GM12878 (cell line): ENCODE data around the gene THAP5. TPM values are rescaled to one million over a fixed set of nuclear protein-coding genes. Genes with fewer than 3 reads are reported as not detected.

Experiments
- ATAC-seq: fragments of 200-7000 bp; cut with Tn5 transposase; 3 replicates; pipeline ENCODE4 v1.9.1; 2020; ENCODE audit warnings: mild to moderate bottlenecking, moderate library complexity
- BruUV-seq: library from RNA; stranded (reverse); fragments of 400-500 nt; replicated peaks from 2 replicates; lab custom pipeline; 2021; lab: Mats Ljungman, UMichigan
- CTCF ChIA-PET: fragments of 300-600 bp; sonication (Branson Sonifier 250); formaldehyde crosslinking; extraction: SDS; loops from one replicate; lab custom pipeline; 2021; ENCODE audit warnings: inconsistent platforms; lab: Yijun Ruan, JAX
- POLR2A ChIA-PET: fragments of 350-600 bp; formaldehyde crosslinking; extraction: SDS; loops from one replicate; lab custom pipeline; 2021; ENCODE audit warnings: inconsistent platforms; lab: Charles Lee
- RAD21 ChIA-PET: fragments of 300-600 bp; sonication (Branson Sonifier 250); formaldehyde crosslinking; loops from one replicate; lab custom pipeline; 2023; ENCODE audit warnings: antibody characterized with exemption; ENCODE audit not compliant: unreplicated experiment; lab: Charles Lee
- SMC1A ChIA-PET: fragments of 300-600 bp; sonication (Branson Sonifier 250); formaldehyde crosslinking; loops from one replicate; lab custom pipeline; 2023; ENCODE audit not compliant: unreplicated experiment, uncharacterized antibody; lab: Charles Lee
- DNase-seq: peaks from one replicate; pipeline ENCODE4 v3.0.0-alpha.2; 2011; ENCODE audit warnings: low read depth, low spot score
- FAIRE-seq: peaks from 3 replicates; lab custom pipeline; 2011; peaks lifted over from hg19 to GRCh38; lab: Jason Lieb, UNC
- H2AFZ ChIP-seq: 2 replicates; pipeline ENCODE4 v1.6.0; 2011; ENCODE audit warnings: low read depth, low read length, control low read depth; ENCODE audit not compliant: control insufficient read depth
- H3K27ac ChIP-seq: 2 replicates; pipeline ENCODE4 v1.5.1; 2011; ENCODE audit warnings: control low read depth; ENCODE audit not compliant: control insufficient read depth, insufficient read depth
- H3K27me3 ChIP-seq, 2 experiments: replicated peaks in 1 of 2; 2 replicates each; pipeline versions ENCODE4 v1.6.0 to v1.6.1; 2011; ENCODE audit warnings: low read length in 1 of 2; ENCODE audit not compliant: control insufficient read depth in 2 of 2, insufficient read depth in 2 of 2
- H3K36me3 ChIP-seq, 2 experiments: 2 replicates each; pipeline ENCODE4 v1.5.1; 2011; ENCODE audit warnings: low read length in 1 of 2; ENCODE audit not compliant: control insufficient read depth in 2 of 2, insufficient read depth in 2 of 2
- H3K4me1 ChIP-seq: 2 replicates; pipeline ENCODE4 v1.6.1; 2011; ENCODE audit warnings: mild to moderate bottlenecking, low read length, moderate library complexity, mixed read lengths; ENCODE audit not compliant: control insufficient read depth, insufficient read depth
- H3K4me2 ChIP-seq: 2 replicates; pipeline ENCODE4 v1.6.0; 2011; ENCODE audit warnings: control low read depth; ENCODE audit not compliant: control insufficient read depth, insufficient read depth
- H3K4me3 ChIP-seq: fragments of 200-600 bp; sonication (generic); 2 replicates; pipeline ENCODE4 v1.5.1; 2016
- H3K79me2 ChIP-seq: 2 replicates; pipeline ENCODE4 v1.6.0; 2011; ENCODE audit warnings: low read length; ENCODE audit not compliant: control insufficient read depth, insufficient read depth
- H3K9ac ChIP-seq: 2 replicates; pipeline ENCODE4 v1.8.0; 2011; ENCODE audit warnings: low read length, control low read depth, mixed read lengths; ENCODE audit not compliant: control insufficient read depth, insufficient read depth
- H3K9me3 ChIP-seq: replicated peaks from 3 replicates; pipeline ENCODE4 v1.5.1; 2011; ENCODE audit warnings: mild to moderate bottlenecking, low read length; ENCODE audit not compliant: control insufficient read depth, insufficient read depth
- H4K20me1 ChIP-seq: 2 replicates; pipeline ENCODE4 v1.6.0; 2011; ENCODE audit not compliant: control insufficient read depth, insufficient read depth
- LARP7 ChIP-seq: fragments of 450-650 bp; IDR thresholded peaks from 2 replicates; pipeline ENCODE4 v1.6.1; 2017; ENCODE audit warnings: mild to moderate bottlenecking
- MEF2B ChIP-seq: fragments of 450-650 bp; IDR thresholded peaks from 2 replicates; pipeline ENCODE4 v1.6.1; 2018; ENCODE audit warnings: mild to moderate bottlenecking, moderate library complexity; ENCODE audit not compliant: partially characterized antibody, poor library complexity, severe bottlenecking
- NBN ChIP-seq: fragments of 450-650 bp; IDR thresholded peaks from 2 replicates; pipeline ENCODE4 v1.6.1; 2016
- NFYB ChIP-seq: IDR thresholded peaks from 2 replicates; pipeline ENCODE4 v1.6.1; 2011; ENCODE audit warnings: low read depth, mild to moderate bottlenecking, low read length, improper control_type of control experiment, moderate library complexity; ENCODE audit not compliant: insufficient read depth
- SIX5 ChIP-seq: IDR thresholded peaks from 2 replicates; pipeline ENCODE4 v1.6.1; 2011; ENCODE audit warnings: mild to moderate bottlenecking, low read depth, low read length, moderate library complexity; ENCODE audit not compliant: severe bottlenecking
- ZNF384 ChIP-seq: IDR thresholded peaks from 2 replicates; pipeline ENCODE4 v1.6.1; 2012; ENCODE audit warnings: low read depth, mild to moderate bottlenecking, low read length, improper control_type of control experiment, borderline replicate concordance
- ZNF622 ChIP-seq: fragments of 450-650 bp; IDR thresholded peaks from 2 replicates; pipeline ENCODE4 v1.6.1; 2017; ENCODE audit warnings: mild to moderate bottlenecking, inconsistent platforms
- WGBS: methylation state at CpG from one replicate; pipeline ENCODE4 v1.1.6; 2016; ENCODE audit warnings: low lambda C conversion rate; ENCODE audit not compliant: insufficient replicate concordance, insufficient coverage; ENCODE audit errors: missing lambda C conversion rate; 5-methylcytosine and 5-hydroxymethylcytosine counted together
- in situ Hi-C: fragments of 300-500 bp; cut with MboI; formaldehyde crosslinking; loops from 9 replicates; pipeline ENCODE4 v1.14.3; 2018; ENCODE audit warnings: mixed read lengths
- intact Hi-C: fragments of 100-400 bp; cut with micrococcal nuclease; formaldehyde crosslinking; loops from one replicate; pipeline ENCODE4 v1.14.2; 2022; ENCODE audit not compliant: unreplicated experiment
- polyA plus RNA-seq, 11 experiments: library from polyadenylated mRNA; depleted of rRNA in 4 of 11; unstranded in 6 of 11; stranded (reverse) in 5 of 11; fragments of >200 nt; fragmentation: Nextera tagmentation in 4 of 11; fragmentation: Illumina TruSeq in 1 of 11; extraction: Ambion mirVana in 4 of 11; extraction: Trizol in 1 of 11; gene quantifications; 1 replicate in 1 of 11; 2 replicates in 10 of 11; pipeline versions ENCODE4 v1.2.1 to v1.2.3, GENCODE V29; 2011 to 2016; ENCODE audit warnings: inconsistent platforms in 2 of 11, missing spikeins in 2 of 11, low read depth in 1 of 11
- total RNA-seq, 4 experiments: library from RNA; depleted of rRNA in 3 of 4; stranded (reverse); fragments of >200 nt in 3 of 4; fragmentation: Illumina TruSeq in 1 of 4; extraction: Trizol in 1 of 4; gene quantifications; 2 replicates each; pipeline versions ENCODE4 v1.2.1 to v1.2.3, GENCODE V29; 2013 to 2021
- TF ChIP-seq, protein P1 (sequence below): fragments of 450-650 bp; IDR thresholded peaks from 2 replicates; pipeline ENCODE4 v1.6.1; 2016; ENCODE audit warnings: mild to moderate bottlenecking, moderate library complexity, borderline replicate concordance
- TF ChIP-seq, protein P2 (sequence below): fragments of 450-650 bp; IDR thresholded peaks from 2 replicates; pipeline ENCODE4 v1.6.1; 2016; ENCODE audit warnings: mild to moderate bottlenecking
- TF ChIP-seq, protein P3 (sequence below): IDR thresholded peaks from 2 replicates; pipeline ENCODE4 v1.6.1; 2011; ENCODE audit warnings: borderline replicate concordance, low read depth, mild to moderate bottlenecking, moderate library complexity, low read length; ENCODE audit not compliant: insufficient read depth, poor library complexity, severe bottlenecking
- TF ChIP-seq, protein P4 (sequence below): IDR thresholded peaks from 2 replicates; pipeline ENCODE4 v1.6.1; 2012; ENCODE audit warnings: mild to moderate bottlenecking, low read depth, low read length

The THAP5 gene
- total and polyA plus RNA-seq, 10 of the 15 experiments (the other 5 are each of a cell fraction or from before 2014, with no cell fraction given), result 13.0 to 47.7 (median 24.2) TPM

DNA sequence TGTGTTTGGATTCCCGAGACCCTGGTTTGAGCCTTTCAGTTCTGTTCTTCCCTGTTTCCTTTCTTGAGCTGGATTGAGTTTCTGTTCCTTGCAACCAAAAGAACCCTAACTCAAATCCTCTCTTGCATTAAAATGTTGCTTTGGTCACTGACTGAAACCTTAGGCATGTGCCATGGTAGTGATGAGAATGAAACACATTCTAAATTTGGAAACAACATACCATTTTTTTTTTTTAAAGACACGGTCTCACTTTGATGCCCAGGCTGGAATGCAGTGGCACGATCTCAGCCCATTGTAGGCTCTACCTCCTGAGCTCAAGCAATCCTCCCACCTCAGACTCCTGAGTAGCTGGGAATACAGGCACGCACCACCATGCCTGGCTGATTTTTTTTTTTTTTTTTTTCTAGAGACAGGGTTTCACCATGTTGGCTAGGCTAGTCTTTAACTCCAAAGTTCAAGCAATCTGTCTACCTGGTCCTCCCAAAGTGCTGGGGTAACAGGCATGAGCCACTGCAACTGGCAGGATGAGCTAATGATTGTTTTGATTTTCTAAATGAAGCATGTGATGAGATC, 8.4 kb downstream of the THAP5 start (continued):
- TF ChIP-seq LARP7 (no peak), SIX5 (no peak), MEF2B (peak; percentile 46), ZNF384 (0 out of 2 replicates have a peak, but pooled peaks have one; percentile 22)
- TF ChIP-seq, all 136 proteins: peak for 3

DNA sequence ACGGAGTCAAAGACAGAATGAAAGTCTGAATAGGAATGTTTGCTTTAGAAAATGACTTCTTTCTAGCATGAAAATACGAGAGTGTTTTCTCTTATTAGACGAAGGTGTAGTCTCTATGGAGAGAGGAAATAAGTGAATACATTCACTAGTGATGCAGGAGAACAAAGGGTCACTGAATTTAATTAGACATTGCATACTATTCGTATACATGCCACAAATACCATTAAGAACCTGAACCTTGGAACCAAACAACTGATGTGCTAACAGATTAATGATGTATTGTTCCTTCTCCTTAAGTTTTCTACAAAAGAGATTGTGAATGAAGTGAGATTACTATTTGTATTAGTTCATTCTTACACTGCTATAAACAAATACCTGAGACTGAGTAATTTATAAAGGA, 10.3 kb downstream of the THAP5 start:
- Histone ChIP-seq H3K4me1 (no peaks in the 10 kb centered on the region), H2AFZ (no peak overlapping the region), H4K20me1 (no peaks in the 10 kb centered on the region), H3K27me3 (no peaks in the 10 kb centered on the region), H3K79me2 (no peaks in the 10 kb centered on the region), H3K9ac (no peak overlapping the region), H3K4me3 (no peak overlapping the region), H3K36me3 (no peaks in the 10 kb centered on the region), H3K9me3 (peaks cover 12% of the 10 kb centered on the region; the same call in 2 of the 3 replicates), H3K4me2 (no peak overlapping the region), H3K27ac (no peak overlapping the region)
- RAD21 ChIA-PET, result no interaction called here
- DNase-seq (no peak), FAIRE-seq (no peak), ATAC-seq (no peak)
- in situ Hi-C loops, result no loop called here
- intact Hi-C loops, result no loop called here
- no TSS peak for BruUV-seq
- CTCF ChIA-PET, result interaction anchor here (1.2 kb wide), 1 partner anchor 29 kb away, joined by 3 read pairs; no protein-coding TSS in a partner anchor
- SMC1A ChIA-PET, result interaction anchor here (1.1 kb wide), 1 partner anchor 33 kb away, joined by 5 read pairs; the partner anchor contains the start of gene PNPLA8
- POLR2A ChIA-PET, result interaction anchor here (0.5 to 0.9 kb wide), 2 partner anchors 18 to 33 kb away, joined by 3 to 5 read pairs; partner anchors contain the start of gene PNPLA8
- 95% methylated on average over 4 of the region's 4 CpGs for WGBS
- TF ChIP-seq, protein P1, sequence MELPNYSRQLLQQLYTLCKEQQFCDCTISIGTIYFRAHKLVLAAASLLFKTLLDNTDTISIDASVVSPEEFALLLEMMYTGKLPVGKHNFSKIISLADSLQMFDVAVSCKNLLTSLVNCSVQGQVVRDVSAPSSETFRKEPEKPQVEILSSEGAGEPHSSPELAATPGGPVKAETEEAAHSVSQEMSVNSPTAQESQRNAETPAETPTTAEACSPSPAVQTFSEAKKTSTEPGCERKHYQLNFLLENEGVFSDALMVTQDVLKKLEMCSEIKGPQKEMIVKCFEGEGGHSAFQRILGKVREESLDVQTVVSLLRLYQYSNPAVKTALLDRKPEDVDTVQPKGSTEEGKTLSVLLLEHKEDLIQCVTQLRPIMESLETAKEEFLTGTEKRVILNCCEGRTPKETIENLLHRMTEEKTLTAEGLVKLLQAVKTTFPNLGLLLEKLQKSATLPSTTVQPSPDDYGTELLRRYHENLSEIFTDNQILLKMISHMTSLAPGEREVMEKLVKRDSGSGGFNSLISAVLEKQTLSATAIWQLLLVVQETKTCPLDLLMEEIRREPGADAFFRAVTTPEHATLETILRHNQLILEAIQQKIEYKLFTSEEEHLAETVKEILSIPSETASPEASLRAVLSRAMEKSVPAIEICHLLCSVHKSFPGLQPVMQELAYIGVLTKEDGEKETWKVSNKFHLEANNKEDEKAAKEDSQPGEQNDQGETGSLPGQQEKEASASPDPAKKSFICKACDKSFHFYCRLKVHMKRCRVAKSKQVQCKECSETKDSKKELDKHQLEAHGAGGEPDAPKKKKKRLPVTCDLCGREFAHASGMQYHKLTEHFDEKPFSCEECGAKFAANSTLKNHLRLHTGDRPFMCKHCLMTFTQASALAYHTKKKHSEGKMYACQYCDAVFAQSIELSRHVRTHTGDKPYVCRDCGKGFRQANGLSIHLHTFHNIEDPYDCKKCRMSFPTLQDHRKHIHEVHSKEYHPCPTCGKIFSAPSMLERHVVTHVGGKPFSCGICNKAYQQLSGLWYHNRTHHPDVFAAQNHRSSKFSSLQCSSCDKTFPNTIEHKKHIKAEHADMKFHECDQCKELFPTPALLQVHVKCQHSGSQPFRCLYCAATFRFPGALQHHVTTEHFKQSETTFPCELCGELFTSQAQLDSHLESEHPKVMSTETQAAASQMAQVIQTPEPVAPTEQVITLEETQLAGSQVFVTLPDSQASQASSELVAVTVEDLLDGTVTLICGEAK, result no peak
- TF ChIP-seq NFYB (no peak), NBN (no peak), ZNF622 (no peak)
- TF ChIP-seq, protein P2, sequence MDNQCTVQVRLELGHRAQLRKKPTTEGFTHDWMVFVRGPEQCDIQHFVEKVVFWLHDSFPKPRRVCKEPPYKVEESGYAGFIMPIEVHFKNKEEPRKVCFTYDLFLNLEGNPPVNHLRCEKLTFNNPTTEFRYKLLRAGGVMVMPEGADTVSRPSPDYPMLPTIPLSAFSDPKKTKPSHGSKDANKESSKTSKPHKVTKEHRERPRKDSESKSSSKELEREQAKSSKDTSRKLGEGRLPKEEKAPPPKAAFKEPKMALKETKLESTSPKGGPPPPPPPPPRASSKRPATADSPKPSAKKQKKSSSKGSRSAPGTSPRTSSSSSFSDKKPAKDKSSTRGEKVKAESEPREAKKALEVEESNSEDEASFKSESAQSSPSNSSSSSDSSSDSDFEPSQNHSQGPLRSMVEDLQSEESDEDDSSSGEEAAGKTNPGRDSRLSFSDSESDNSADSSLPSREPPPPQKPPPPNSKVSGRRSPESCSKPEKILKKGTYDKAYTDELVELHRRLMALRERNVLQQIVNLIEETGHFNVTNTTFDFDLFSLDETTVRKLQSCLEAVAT, result no peak
- TF ChIP-seq, protein P3, sequence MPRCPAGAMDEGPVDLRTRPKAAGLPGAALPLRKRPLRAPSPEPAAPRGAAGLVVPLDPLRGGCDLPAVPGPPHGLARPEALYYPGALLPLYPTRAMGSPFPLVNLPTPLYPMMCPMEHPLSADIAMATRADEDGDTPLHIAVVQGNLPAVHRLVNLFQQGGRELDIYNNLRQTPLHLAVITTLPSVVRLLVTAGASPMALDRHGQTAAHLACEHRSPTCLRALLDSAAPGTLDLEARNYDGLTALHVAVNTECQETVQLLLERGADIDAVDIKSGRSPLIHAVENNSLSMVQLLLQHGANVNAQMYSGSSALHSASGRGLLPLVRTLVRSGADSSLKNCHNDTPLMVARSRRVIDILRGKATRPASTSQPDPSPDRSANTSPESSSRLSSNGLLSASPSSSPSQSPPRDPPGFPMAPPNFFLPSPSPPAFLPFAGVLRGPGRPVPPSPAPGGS, result no peak
- TF ChIP-seq, protein P4, sequence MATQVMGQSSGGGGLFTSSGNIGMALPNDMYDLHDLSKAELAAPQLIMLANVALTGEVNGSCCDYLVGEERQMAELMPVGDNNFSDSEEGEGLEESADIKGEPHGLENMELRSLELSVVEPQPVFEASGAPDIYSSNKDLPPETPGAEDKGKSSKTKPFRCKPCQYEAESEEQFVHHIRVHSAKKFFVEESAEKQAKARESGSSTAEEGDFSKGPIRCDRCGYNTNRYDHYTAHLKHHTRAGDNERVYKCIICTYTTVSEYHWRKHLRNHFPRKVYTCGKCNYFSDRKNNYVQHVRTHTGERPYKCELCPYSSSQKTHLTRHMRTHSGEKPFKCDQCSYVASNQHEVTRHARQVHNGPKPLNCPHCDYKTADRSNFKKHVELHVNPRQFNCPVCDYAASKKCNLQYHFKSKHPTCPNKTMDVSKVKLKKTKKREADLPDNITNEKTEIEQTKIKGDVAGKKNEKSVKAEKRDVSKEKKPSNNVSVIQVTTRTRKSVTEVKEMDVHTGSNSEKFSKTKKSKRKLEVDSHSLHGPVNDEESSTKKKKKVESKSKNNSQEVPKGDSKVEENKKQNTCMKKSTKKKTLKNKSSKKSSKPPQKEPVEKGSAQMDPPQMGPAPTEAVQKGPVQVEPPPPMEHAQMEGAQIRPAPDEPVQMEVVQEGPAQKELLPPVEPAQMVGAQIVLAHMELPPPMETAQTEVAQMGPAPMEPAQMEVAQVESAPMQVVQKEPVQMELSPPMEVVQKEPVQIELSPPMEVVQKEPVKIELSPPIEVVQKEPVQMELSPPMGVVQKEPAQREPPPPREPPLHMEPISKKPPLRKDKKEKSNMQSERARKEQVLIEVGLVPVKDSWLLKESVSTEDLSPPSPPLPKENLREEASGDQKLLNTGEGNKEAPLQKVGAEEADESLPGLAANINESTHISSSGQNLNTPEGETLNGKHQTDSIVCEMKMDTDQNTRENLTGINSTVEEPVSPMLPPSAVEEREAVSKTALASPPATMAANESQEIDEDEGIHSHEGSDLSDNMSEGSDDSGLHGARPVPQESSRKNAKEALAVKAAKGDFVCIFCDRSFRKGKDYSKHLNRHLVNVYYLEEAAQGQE, result no peak
